Activated CD8-positive, alpha-beta memory T cell treated with anti-CD3 and anti-CD28 coated beads, Interleukin-2, amount 50 U/mL, for 24 hours (primary cell): ENCODE measurements around the gene EHF.
"Not testable (repeated sequence)": the region's sequence is repeated elsewhere in the genome, so short reads cannot be mapped to it uniquely, and the experiment has no call there.

Experiments used
- DNase-seq: peaks from one replicate; pipeline ENCODE4 v3.0.0-alpha.2; 2020; ENCODE audit errors: extremely low read depth

EHF gene

DNA sequence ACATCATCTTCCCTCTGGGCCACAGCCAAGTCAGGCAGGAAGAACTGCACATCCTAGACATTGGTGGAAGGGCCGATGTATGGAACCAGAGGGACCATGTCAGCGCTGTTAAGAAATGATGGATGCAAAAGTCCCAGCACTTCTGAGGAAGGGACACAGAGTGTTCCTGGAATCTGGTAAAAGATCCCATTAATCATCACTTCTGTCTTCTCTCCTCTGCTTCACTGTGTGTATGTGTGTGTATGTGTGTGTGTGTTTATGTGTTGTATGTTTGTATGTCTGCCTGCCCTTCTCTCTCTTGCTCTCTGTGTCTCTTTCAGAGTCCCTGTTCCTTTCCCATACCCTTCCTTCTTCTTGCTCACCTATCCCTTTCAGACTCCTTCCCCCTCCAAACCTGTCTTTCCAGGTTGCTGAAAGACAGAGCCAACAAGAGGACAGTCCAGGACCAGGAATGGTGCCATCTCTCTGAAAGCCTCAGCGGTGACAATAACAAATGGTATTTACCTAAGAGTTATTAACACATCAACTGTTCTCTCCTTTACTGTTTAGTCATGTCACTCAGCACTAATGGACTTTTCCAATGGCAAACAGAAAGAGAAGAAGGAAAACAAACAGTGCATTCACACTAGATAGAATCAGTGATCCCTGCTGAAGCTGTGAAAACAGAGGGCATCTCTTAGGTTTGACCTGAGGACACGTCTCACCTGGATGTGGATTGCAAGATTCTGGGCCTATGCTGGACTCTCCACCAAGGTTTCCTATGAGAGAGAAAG, 47.1 kb downstream of the EHF start:
- DNase-seq: no peak

DNA sequence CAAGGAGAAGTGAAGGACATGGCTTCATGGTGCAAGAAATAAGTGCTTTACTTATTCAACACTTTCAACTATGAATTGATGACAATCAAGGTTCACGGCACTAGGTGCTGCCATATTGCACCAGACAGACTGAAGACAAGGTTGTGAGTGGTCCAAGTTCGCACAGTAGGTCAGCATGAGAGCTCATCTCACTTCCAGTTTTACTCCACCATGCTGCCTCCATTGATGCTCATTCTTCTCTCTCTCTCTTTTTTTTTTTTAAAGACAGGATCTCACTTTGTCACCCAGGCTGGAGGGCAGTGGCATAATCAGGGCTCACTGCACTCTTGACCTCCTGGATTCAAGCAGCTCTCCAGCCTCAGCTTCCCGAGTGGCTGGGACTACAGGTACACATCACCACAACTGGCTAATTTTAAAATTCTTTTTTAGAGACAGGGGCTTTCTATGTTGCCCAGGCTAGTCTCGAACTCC, 47.7 kb downstream of the EHF start:
- DNase-seq: no peak

GRCh38 chr11:34669458-34669857, 48.6 kb downstream of the EHF start:
- no peak for DNase-seq

DNA sequence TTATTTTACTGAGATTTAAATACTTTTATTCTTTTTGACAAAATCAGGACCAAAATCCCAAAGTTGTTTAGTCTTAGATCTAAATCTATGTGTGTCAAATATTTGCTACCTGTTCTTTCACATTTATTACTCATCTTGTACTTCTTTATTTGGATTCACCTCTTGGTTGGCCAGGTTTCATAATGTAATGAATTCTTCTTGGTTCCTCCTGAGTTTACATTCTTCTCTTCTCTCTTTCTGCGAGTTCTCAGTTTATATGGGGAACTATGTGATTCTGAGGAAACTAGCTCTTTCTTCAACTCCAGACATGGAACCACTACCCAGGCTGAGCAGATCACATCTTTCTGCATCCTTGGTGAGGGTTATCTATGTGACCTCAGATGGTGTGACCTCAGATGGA, 50.2 kb downstream of the EHF start:
- DNase-seq: no peak

DNA sequence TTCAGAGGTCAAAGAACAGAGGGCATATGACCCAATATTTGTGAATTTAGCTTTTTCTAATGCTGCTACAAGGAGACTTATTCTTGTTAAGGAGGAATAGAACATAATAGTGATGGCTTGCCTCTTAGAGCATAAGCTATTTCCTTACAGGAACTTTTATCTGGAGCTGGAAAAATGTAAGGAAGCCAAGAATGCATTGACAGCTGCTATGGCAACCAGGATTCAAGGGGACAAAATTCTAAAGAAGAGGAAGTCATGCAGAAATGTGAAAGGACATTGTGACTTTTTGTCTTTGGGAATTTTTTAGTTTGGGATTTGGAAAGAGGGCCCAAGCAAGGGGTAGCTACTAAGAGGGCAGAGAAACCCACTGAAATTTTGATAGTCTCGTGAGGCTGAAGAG, 51.1 kb downstream of the EHF start:
- no peak for DNase-seq

- DNase-seq: no peak
Observed at GRCh38 chr11:34674038-34674437, 53.1 kb downstream of the EHF start.

- DNase-seq: no peak
Observed at GRCh38 chr11:34676227-34676626, 55.3 kb downstream of the EHF start.

- no peak for DNase-seq
Observed at GRCh38 chr11:34679681-34680080, 58.8 kb downstream of the EHF start.

DNA sequence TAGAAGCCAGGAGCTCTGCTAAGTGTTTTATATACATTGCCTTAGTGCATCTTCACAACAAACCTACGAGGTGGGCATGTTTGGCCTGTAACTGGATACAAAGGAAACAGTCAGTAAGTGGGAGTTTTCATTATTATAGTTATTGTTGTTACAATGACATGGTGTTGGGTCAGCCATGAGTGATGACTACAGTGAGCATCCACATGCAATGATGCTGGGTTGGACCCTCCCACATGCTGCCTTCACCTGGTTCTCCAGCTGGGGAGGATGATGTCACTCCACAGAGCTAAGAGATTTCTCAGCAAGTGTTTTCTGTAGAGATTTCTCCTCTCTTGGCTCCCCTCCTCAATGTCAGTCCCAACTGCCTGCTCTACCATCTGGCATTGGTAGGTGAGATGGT, 59.3 kb downstream of the EHF start:
- DNase-seq: no peak

DNA sequence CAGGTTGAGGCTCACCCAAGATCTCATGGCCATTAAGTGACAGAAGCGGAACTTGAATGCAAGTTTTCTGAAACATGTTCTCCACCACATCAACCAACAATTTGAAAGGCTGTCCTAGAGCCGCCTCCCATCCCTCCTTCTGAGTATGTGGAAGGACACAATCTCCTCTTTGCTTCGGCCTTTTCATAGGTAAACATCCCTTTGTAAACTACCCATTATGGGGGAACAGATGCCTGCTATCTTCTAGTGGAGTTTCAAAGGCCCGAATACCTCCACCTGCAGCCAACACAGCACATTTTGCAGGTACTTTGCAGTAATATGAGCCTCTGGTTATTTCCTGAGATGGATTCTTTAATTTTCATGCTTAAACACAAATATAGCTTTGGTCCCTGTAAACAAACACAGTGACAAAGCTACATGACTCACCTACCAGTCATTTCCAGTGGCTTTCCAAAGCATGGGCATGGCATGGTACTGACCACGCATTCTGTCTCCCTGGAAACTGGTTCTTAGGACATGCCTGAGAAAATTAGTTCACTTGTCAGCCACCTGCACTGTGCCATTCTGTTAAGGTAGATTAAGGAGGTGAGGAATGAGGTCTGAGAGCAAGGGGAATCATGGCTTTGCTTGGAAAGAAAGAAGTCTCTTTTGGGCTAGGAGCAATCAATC, 60.2 kb downstream of the EHF start:
- DNase-seq: no peak

- no peak for DNase-seq
Observed at GRCh38 chr11:34682825-34683224, 61.9 kb downstream of the EHF start.

GRCh38 chr11:34683396-34683795, 62.5 kb downstream of the EHF start:
- no peak for DNase-seq

- no peak for DNase-seq
Observed at GRCh38 chr11:34685864-34686263, 65.0 kb downstream of the EHF start.

- not testable (repeated sequence) for DNase-seq
Observed at GRCh38 chr11:34692299-34692698, 71.4 kb downstream of the EHF start.

DNA sequence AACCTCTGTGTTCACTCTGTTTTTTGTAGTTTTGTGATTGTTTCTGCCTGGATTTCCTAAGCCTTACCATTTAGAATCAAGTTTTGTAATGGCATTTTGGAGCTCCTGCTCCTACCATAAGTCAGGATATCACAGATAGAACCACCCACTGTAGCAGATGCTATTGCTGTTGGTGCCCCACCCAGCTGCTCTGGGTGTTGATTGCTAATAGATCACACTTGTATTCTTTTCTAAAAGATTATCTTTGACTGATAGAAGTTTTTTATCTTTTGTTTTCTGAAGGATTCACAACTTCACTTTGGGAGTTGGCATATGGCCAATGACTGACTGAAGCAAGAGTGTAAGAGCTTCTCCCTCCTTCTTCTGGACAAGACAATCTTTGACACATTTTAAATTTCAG, 76.0 kb downstream of the EHF start:
- no peak for DNase-seq

- DNase-seq: no peak
Observed at GRCh38 chr11:34706709-34707461, 86.0 kb downstream of the EHF start.

DNA sequence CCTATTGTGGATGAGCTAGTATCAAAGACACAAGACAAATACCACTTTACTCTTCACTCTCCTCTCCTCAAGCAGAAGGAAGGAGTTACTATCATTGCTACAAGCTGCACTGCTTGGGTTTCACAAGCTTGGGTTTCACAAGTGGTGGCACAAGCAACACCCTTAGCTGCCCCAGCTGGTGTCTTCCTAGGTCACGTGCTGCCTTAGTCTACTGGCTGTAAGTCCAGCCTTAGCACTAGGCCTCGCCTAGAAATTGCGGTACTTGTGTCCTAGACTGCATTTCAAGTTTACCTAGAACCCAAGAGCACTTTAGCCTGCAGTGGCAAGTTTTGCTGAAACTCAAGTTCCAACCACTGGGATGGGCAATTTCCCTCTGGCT, 86.6 kb downstream of the EHF start:
- no peak for DNase-seq
